ENCODE measurements around the gene COQ9. TPM values are rescaled to one million over a fixed set of nuclear protein-coding genes. Genes with fewer than 3 reads are reported as not detected.
A peak's percentile ranks its signal among the peaks of the same experiment; 100 is the strongest.

Gene COQ9
- total RNA-seq, 2 donors from 2014 or later, result 56.4 to 68.6 TPM

DNA sequence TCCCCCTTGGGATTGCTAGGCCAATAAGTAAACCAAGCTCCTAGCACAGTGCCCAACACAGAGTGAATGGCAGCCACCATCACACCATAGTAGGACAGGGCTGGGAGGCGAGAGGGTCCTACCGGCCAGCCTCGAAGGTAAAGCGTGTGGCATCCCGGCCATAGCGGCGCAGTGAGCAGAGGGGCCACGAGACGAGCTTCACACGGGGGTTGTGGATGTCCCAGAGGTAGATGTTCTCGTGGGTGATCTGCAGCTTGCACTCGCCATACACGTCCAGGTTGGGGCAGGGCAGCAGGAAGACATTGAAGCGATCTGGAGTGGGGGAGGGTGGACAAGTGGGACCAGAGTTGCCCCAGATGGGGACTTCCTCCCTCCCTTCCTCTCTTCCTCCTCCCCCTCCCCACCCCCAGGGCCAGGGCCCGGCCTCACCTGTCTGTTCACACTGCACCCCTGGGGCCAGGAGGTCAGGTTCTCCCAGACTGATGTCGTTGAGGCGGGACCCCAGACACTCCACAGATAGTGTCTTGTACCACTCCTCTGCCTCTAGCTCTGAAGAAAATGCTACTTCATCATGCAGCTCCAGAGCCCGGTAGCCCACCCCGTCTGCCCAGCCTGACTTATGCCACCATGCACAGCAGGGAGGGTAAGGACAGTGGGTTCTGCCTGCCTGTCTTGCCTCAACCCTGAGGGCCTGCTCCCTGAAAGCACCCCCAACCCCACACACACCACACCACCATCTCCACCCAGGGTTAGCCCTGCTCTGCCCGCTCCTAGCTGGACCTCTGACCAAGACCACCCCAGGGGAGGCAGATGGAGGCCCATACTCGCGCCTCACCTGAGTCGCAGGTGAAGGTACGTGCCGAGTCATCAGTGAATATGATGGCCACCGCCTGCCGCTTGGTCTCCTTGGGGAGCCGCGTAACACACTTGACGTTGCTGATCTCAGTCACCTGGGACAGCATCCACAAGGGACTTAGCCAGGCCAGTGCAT lies 27.7 kb downstream of the COQ9 start:
- TF ChIP-seq POLR2A (IDR thresholded peaks at IDR 0.05) (no peak), POLR2AphosphoS5 (IDR thresholded peaks at IDR 0.05) (no peak)
- TF ChIP-seq, protein P1, sequence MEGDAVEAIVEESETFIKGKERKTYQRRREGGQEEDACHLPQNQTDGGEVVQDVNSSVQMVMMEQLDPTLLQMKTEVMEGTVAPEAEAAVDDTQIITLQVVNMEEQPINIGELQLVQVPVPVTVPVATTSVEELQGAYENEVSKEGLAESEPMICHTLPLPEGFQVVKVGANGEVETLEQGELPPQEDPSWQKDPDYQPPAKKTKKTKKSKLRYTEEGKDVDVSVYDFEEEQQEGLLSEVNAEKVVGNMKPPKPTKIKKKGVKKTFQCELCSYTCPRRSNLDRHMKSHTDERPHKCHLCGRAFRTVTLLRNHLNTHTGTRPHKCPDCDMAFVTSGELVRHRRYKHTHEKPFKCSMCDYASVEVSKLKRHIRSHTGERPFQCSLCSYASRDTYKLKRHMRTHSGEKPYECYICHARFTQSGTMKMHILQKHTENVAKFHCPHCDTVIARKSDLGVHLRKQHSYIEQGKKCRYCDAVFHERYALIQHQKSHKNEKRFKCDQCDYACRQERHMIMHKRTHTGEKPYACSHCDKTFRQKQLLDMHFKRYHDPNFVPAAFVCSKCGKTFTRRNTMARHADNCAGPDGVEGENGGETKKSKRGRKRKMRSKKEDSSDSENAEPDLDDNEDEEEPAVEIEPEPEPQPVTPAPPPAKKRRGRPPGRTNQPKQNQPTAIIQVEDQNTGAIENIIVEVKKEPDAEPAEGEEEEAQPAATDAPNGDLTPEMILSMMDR (IDR thresholded peaks at IDR 0.05), result no peak
- intact Hi-C loops (cut with DNase I), result loop anchor here (5.0 kb wide), 1 partner anchor 42 kb away; no protein-coding TSS in a partner anchor
- Histone ChIP-seq H3K4me3 (no peak overlapping the region), H3K27ac (no peak overlapping the region), H3K36me3 (peaks cover 0 to 13% of the 10 kb centered on the region in 2 donors), H3K4me1 (replicated peaks) (no peaks in the 10 kb centered on the region), H3K27me3 (replicated peaks; ENCODE audit: insufficient read depth) (no peaks in the 10 kb centered on the region), H3K9me3 (no peaks in the 10 kb centered on the region)
- WGBS, result 84% methylated on average over 30 of the region's 30 CpGs
- no peak for DNase-seq (ENCODE audit: low spot score)

DNA sequence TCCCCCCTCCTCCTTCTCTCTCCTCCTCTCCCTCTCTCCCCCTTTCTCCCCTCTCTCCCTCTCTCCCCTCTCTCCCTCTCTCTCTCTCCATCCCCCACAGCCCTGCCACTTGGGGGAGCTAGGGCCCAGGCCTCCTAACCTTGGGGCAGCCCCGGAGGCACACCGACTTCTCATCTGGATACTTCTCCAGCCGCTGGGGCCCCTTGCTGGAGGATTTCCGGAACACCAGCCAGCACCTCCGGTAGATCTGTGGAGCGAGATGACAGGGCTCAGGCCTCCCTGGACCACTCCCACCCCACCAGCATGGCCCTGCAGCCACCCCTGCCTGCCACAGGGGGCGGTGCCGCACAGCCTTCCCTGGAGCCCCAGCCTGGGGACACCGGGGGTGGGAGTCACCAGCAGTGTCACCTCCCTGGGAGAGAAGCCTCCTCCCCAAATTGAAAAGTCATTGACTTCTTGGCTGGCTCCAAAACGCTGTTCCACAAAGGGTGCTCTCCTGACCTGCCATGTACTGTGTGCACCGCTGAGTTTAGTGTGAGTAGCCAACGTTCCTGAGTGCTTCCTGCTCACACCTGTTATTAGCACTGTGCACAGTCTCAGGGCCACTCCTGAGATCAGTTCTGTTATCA lies 28.5 kb downstream of the COQ9 start:
- H3K27me3 ChIP-seq (replicated peaks; ENCODE audit: insufficient read depth), result no peaks in the 10 kb centered on the region
- H3K4me1 ChIP-seq (replicated peaks), result no peaks in the 10 kb centered on the region
- intact Hi-C loops (cut with DNase I), result loop anchor here (5.0 kb wide), 1 partner anchor 41 kb away; no protein-coding TSS in a partner anchor
- no peak for DNase-seq (ENCODE audit: low spot score)
- H3K9me3 ChIP-seq, result no peaks in the 10 kb centered on the region
- H3K27ac ChIP-seq, result no peak overlapping the region
- H3K36me3 ChIP-seq, result peaks cover 0 to 8% of the 10 kb centered on the region in 2 donors
- no peak overlapping the region for H3K4me3 ChIP-seq
- TF ChIP-seq POLR2A (IDR thresholded peaks at IDR 0.05), result no peak
- TF ChIP-seq, protein P1 (IDR thresholded peaks at IDR 0.05), result peak in 2 of 4 experiments; percentile 22 to 35
- 27% methylated on average over 12 of the region's 12 CpGs for WGBS

DNA sequence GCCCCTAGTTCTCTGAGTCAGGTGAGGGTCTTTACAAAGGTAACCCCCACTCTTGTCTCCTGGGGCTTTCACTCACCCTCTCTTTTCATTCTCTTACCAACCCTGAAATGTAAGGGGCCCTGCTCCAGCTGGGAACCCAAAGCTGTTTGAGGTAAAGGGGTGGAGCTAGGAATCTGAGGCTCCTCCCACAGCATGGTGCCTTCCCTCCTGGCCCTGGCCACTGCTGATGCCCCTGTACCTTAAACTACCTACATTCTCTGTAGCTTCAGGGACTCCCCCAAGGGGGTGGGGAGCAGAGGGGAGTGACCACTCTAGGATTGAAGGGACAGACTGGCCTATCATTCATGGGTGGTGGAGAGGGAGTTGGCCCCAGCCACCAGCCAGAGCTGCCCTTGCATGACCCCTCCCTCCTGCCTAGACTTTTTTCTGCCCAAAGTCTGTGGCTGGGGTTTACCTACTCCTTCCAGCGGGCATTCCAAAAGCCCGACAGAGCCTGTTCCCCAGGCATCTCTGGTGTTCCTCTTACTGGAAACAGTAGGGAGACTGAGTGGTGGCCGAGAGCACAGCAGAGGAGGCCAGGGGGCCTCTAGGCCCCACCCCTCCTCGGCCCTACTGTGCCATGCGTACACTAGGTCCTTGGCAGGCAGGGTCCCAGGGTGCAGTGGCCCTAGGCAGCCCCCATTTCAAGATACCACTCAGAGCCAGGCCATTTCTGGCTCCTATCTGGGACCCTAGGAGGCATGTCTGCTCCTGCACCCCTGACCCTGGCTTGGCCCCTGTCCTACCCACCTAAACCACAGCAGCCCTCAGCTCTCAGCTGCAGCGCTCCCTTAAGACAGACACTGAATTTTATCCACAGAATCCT lies 29.5 kb downstream of the COQ9 start:
- H3K4me3 ChIP-seq, result no peak overlapping the region
- peaks cover 0 to 8% of the 10 kb centered on the region in 2 donors for H3K36me3 ChIP-seq
- 76% methylated on average over 6 of the region's 6 CpGs for WGBS
- DNase-seq (ENCODE audit: low spot score), result no peak
- no peak overlapping the region for H3K27ac ChIP-seq
- H3K9me3 ChIP-seq, result no peaks in the 10 kb centered on the region
- TF ChIP-seq POLR2AphosphoS5 (IDR thresholded peaks at IDR 0.05), result no peak
- TF ChIP-seq, protein P1 (IDR thresholded peaks at IDR 0.05), result no peak
- no peak for TF ChIP-seq POLR2A (IDR thresholded peaks at IDR 0.05)
- no peaks in the 10 kb centered on the region for H3K4me1 ChIP-seq (replicated peaks)
- no peaks in the 10 kb centered on the region for H3K27me3 ChIP-seq (replicated peaks; ENCODE audit: insufficient read depth)
- intact Hi-C loops (cut with DNase I), result loop anchor here (5.0 kb wide), 1 partner anchor 41 kb away; no protein-coding TSS in a partner anchor

DNA sequence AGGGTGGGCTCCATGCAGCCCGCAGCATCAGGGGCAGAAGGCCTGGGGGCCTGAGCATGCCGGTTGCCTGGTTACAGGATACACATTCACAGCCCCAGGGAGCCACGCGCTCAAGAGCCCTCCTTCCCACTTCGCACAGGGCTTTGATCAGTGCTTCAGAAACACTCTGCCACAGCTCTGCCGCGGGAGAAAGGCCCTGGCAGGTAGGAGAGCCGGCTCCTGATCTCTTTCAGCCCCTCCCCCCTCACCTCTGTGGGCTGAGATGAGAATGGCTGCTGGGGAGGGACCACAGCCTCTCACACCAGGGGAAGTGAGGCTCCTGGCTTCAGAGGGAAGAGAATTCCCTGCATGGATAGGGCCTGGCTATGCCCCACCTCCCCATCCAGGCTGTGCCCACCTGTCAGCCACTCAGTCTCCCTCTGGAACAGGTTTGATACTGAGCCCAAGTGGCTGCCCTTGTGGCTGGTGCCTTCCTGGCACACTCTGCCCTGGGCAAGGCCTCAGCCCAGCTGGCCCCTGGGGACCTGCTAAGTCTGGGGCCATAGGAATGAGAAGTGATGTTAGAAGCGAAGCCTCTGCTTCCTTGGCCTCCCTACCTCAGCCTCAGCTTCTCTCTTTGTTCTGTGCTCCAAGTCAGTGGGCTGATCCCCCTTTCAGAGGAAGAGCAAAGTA lies 30.4 kb downstream of the COQ9 start:
- no peaks in the 10 kb centered on the region for H3K9me3 ChIP-seq
- H3K36me3 ChIP-seq, result no peaks in the 10 kb centered on the region
- intact Hi-C loops (cut with DNase I), result loop anchor here (5.0 kb wide), 1 partner anchor 40 kb away; no protein-coding TSS in a partner anchor
- 67% methylated on average over 9 of the region's 9 CpGs for WGBS
- DNase-seq (ENCODE audit: low spot score), result no peak
- no peak overlapping the region for H3K4me3 ChIP-seq
- TF ChIP-seq POLR2A (IDR thresholded peaks at IDR 0.05) (no peak), POLR2AphosphoS5 (IDR thresholded peaks at IDR 0.05) (no peak)
- TF ChIP-seq, protein P1 (IDR thresholded peaks at IDR 0.05), result no peak
- no peaks in the 10 kb centered on the region for H3K4me1 ChIP-seq (replicated peaks)
- H3K27me3 ChIP-seq (replicated peaks; ENCODE audit: insufficient read depth), result no peaks in the 10 kb centered on the region
- H3K27ac ChIP-seq, result no peak overlapping the region
